IMR-90 (cell line): ENCODE measurements around the gene MRPL33.

Source experiments
- CEBPB ChIP-seq: IDR thresholded peaks from 2 replicates; pipeline ENCODE4 v1.6.1; 2012; ENCODE audit warnings: low read depth, low read length, improper control_type of control experiment
- POLR2A ChIP-seq: IDR thresholded peaks from 2 replicates; pipeline ENCODE4 v1.6.1; 2012; ENCODE audit warnings: mild to moderate bottlenecking, low read depth, low read length
- RAD21 ChIP-seq: IDR thresholded peaks from 2 replicates; pipeline ENCODE4 v1.6.1; 2012; ENCODE audit warnings: low read length, improper control_type of control experiment
- TF ChIP-seq, protein P1 (sequence below): conservative IDR thresholded peaks from 2 replicates; pipeline ENCODE4 v1.5.1; 2012; ENCODE audit warnings: mild to moderate bottlenecking, low read depth, low read length, improper control_type of control experiment

DNA sequence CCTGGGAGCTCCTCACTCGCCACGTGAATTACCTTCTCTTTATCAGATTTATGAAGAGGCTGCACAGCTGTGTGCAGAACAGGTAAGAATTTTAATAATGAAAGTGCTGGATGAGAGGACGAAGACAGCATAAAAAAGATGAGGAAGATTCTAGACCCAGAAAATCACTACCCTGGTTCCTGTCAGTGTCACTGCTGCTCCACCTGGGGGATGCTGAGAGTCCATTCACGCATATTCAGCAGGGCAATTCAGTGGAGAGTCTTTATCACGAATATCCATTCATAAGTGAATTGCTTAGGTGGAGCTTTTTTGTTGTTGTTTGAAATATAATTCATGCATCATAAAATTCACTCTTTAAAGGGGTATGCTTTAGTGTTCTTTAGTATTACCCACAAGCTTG, 52.0 kb downstream of the MRPL33 start:
- TF ChIP-seq POLR2A (no peak), RAD21 (no peak), CEBPB (no peak)
- TF ChIP-seq, protein P1, sequence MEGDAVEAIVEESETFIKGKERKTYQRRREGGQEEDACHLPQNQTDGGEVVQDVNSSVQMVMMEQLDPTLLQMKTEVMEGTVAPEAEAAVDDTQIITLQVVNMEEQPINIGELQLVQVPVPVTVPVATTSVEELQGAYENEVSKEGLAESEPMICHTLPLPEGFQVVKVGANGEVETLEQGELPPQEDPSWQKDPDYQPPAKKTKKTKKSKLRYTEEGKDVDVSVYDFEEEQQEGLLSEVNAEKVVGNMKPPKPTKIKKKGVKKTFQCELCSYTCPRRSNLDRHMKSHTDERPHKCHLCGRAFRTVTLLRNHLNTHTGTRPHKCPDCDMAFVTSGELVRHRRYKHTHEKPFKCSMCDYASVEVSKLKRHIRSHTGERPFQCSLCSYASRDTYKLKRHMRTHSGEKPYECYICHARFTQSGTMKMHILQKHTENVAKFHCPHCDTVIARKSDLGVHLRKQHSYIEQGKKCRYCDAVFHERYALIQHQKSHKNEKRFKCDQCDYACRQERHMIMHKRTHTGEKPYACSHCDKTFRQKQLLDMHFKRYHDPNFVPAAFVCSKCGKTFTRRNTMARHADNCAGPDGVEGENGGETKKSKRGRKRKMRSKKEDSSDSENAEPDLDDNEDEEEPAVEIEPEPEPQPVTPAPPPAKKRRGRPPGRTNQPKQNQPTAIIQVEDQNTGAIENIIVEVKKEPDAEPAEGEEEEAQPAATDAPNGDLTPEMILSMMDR, result no peak
